Measurements from ENCODE around the gene ZNF853. TPM values are rescaled to one million over a fixed set of nuclear protein-coding genes. Genes with fewer than 3 reads are reported as not detected.

Gene ZNF853
- total and polyA plus RNA-seq, 4 donors, result 0.04 to 3.0 (median 0.51) TPM

DNA sequence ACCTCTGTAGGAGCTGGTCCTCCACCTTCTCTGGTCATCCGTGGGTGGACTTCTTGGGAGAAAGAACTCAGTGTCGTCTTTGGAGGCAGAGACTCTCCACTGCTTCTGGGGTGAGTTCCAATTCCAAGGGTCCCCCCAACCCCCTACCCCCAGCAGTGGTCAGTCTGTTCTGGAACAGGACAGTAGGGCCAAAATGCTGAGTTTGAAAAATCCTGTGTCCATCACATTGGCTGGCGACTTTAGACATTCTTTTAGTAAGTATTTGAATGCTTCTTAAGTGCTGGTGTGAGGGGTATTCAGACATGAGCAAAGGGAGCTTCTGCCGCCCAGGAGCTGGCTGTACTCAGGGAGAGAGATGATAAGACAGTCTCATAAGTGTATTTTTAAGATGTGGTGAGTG, 23.6 kb downstream of the ZNF853 start:
- H3K36me3 ChIP-seq (ENCODE audit: control insufficient read depth in 4 of 4, insufficient read depth in 3 of 4, low read depth in 1 of 4, low read length in 3 of 4), result peaks cover 3 to 24% (median 15%) of the 10 kb centered on the region in 4 donors
- no peaks in the 10 kb centered on the region for H3K9me3 ChIP-seq (ENCODE audit: control insufficient read depth in 4 of 4, low read length in 3 of 4)
- H3K27me3 ChIP-seq (ENCODE audit: control insufficient read depth in 4 of 4, insufficient read depth in 4 of 4, low read length in 3 of 4), result no peaks in the 10 kb centered on the region
- no peak overlapping the region for H3K27ac ChIP-seq (ENCODE audit: low read depth in 1 of 2, low read length in 2 of 2)
- no peak overlapping the region for H3K4me3 ChIP-seq (ENCODE audit: low read depth in 1 of 3, low read length in 3 of 3)
- DNase-seq (ENCODE audit: low spot score), result no peak
- WGBS, result 90% methylated on average over 4 of the region's 4 CpGs
- peaks cover 7 to 20% (median 14%) of the 10 kb centered on the region in 4 donors for H3K4me1 ChIP-seq (ENCODE audit: control insufficient read depth in 4 of 4, insufficient read depth in 4 of 4, low read length in 3 of 4)
- TF ChIP-seq NR2F2 (IDR thresholded peaks at IDR 0.05) (no peak), JUND (IDR thresholded peaks at IDR 0.05) (no peak), FOXA1 (IDR thresholded peaks at IDR 0.05) (no peak), GABPA (IDR thresholded peaks at IDR 0.05 in 1 of 2, conservative IDR thresholded peaks at IDR 0.05 in 1 of 2) (no peak), HNF4G (IDR thresholded peaks at IDR 0.05) (no peak), YY1 (IDR thresholded peaks at IDR 0.05) (no peak), EGR1 (IDR thresholded peaks at IDR 0.05; ENCODE audit: low read depth in 2 of 2) (no peak), RXRA (IDR thresholded peaks at IDR 0.05) (no peak)
- TF ChIP-seq, protein P1, sequence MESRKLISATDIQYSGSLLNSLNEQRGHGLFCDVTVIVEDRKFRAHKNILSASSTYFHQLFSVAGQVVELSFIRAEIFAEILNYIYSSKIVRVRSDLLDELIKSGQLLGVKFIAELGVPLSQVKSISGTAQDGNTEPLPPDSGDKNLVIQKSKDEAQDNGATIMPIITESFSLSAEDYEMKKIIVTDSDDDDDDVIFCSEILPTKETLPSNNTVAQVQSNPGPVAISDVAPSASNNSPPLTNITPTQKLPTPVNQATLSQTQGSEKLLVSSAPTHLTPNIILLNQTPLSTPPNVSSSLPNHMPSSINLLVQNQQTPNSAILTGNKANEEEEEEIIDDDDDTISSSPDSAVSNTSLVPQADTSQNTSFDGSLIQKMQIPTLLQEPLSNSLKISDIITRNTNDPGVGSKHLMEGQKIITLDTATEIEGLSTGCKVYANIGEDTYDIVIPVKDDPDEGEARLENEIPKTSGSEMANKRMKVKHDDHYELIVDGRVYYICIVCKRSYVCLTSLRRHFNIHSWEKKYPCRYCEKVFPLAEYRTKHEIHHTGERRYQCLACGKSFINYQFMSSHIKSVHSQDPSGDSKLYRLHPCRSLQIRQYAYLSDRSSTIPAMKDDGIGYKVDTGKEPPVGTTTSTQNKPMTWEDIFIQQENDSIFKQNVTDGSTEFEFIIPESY (IDR thresholded peaks at IDR 0.05), result no peak
- TF ChIP-seq, protein P2, sequence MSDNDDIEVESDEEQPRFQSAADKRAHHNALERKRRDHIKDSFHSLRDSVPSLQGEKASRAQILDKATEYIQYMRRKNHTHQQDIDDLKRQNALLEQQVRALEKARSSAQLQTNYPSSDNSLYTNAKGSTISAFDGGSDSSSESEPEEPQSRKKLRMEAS (IDR thresholded peaks at IDR 0.05), result no peak
- TF ChIP-seq, protein P3, sequence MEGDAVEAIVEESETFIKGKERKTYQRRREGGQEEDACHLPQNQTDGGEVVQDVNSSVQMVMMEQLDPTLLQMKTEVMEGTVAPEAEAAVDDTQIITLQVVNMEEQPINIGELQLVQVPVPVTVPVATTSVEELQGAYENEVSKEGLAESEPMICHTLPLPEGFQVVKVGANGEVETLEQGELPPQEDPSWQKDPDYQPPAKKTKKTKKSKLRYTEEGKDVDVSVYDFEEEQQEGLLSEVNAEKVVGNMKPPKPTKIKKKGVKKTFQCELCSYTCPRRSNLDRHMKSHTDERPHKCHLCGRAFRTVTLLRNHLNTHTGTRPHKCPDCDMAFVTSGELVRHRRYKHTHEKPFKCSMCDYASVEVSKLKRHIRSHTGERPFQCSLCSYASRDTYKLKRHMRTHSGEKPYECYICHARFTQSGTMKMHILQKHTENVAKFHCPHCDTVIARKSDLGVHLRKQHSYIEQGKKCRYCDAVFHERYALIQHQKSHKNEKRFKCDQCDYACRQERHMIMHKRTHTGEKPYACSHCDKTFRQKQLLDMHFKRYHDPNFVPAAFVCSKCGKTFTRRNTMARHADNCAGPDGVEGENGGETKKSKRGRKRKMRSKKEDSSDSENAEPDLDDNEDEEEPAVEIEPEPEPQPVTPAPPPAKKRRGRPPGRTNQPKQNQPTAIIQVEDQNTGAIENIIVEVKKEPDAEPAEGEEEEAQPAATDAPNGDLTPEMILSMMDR (IDR thresholded peaks at IDR 0.05; ENCODE audit: low read depth, low read length, missing input control), result no peak
- no peak overlapping the region for H3K9ac ChIP-seq (ENCODE audit: low read depth in 1 of 2, low read length in 2 of 2)

DNA sequence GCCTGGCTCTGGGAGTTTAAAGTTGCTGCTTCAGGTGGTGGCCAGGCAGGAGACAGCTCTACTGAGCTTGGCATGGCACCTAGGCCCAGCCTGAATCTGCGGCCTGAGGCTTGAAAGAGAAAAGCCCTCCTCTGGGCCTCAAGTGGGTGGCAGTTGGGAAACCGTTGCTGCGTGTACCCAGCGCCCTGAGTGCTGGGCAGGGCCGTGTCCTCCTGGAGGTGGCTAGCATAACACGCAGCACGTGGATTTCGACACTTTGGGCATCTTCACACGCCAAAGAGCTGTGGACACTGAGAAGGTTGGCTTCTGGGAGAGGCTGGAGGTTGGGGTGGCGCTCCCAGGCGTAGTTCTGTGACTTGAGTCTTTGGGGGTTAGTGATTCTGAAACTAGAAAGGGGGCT, 24.2 kb downstream of the ZNF853 start:
- H3K27me3 ChIP-seq (ENCODE audit: control insufficient read depth in 4 of 4, insufficient read depth in 4 of 4, low read length in 3 of 4), result no peaks in the 10 kb centered on the region
- no peaks in the 10 kb centered on the region for H3K9me3 ChIP-seq (ENCODE audit: control insufficient read depth in 4 of 4, low read length in 3 of 4)
- TF ChIP-seq HNF4G (IDR thresholded peaks at IDR 0.05) (no peak), YY1 (IDR thresholded peaks at IDR 0.05) (no peak), TAF1 (conservative IDR thresholded peaks at IDR 0.05) (no peak), RAD21 (IDR thresholded peaks at IDR 0.05) (no peak), NR2F2 (IDR thresholded peaks at IDR 0.05) (no peak), EGR1 (IDR thresholded peaks at IDR 0.05; ENCODE audit: low read depth in 2 of 2) (no peak), FOXA2 (IDR thresholded peaks at IDR 0.05) (no peak), GABPA (IDR thresholded peaks at IDR 0.05 in 1 of 2, conservative IDR thresholded peaks at IDR 0.05 in 1 of 2) (no peak), SP1 (IDR thresholded peaks at IDR 0.05) (no peak), RXRA (IDR thresholded peaks at IDR 0.05) (no peak), JUND (IDR thresholded peaks at IDR 0.05) (no peak), FOXA1 (IDR thresholded peaks at IDR 0.05) (no peak)
- TF ChIP-seq, protein P4, sequence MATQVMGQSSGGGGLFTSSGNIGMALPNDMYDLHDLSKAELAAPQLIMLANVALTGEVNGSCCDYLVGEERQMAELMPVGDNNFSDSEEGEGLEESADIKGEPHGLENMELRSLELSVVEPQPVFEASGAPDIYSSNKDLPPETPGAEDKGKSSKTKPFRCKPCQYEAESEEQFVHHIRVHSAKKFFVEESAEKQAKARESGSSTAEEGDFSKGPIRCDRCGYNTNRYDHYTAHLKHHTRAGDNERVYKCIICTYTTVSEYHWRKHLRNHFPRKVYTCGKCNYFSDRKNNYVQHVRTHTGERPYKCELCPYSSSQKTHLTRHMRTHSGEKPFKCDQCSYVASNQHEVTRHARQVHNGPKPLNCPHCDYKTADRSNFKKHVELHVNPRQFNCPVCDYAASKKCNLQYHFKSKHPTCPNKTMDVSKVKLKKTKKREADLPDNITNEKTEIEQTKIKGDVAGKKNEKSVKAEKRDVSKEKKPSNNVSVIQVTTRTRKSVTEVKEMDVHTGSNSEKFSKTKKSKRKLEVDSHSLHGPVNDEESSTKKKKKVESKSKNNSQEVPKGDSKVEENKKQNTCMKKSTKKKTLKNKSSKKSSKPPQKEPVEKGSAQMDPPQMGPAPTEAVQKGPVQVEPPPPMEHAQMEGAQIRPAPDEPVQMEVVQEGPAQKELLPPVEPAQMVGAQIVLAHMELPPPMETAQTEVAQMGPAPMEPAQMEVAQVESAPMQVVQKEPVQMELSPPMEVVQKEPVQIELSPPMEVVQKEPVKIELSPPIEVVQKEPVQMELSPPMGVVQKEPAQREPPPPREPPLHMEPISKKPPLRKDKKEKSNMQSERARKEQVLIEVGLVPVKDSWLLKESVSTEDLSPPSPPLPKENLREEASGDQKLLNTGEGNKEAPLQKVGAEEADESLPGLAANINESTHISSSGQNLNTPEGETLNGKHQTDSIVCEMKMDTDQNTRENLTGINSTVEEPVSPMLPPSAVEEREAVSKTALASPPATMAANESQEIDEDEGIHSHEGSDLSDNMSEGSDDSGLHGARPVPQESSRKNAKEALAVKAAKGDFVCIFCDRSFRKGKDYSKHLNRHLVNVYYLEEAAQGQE (IDR thresholded peaks at IDR 0.05), result no peak
- TF ChIP-seq, protein P1 (IDR thresholded peaks at IDR 0.05), result no peak
- TF ChIP-seq, protein P2 (IDR thresholded peaks at IDR 0.05), result no peak
- TF ChIP-seq, protein P3 (IDR thresholded peaks at IDR 0.05; ENCODE audit: low read depth, low read length, missing input control), result no peak
- WGBS, result 95% methylated on average over 11 of the region's 11 CpGs
- H3K4me1 ChIP-seq (ENCODE audit: control insufficient read depth in 4 of 4, insufficient read depth in 4 of 4, low read length in 3 of 4), result peaks cover 7 to 20% (median 14%) of the 10 kb centered on the region in 4 donors
- H3K9ac ChIP-seq (ENCODE audit: low read depth in 1 of 2, low read length in 2 of 2), result no peak overlapping the region
- no peak overlapping the region for H3K4me3 ChIP-seq (ENCODE audit: low read depth in 1 of 3, low read length in 3 of 3)
- H3K27ac ChIP-seq (ENCODE audit: low read depth in 1 of 2, low read length in 2 of 2), result no peak overlapping the region
- H3K36me3 ChIP-seq (ENCODE audit: control insufficient read depth in 4 of 4, insufficient read depth in 3 of 4, low read depth in 1 of 4, low read length in 3 of 4), result peaks cover 3 to 30% (median 18%) of the 10 kb centered on the region in 4 donors
- no peak for DNase-seq (ENCODE audit: low spot score)

Measured in liver (tissue), 9 donors.